ENCODE data around the gene CCNO. TPM values are rescaled to one million over a fixed set of nuclear protein-coding genes. Genes with fewer than 3 reads are reported as not detected.
A peak's percentile ranks its signal among the peaks of the same experiment; 100 is the strongest.

CCNO gene
- 10 to 100 TPM in 1 of 5 donors, 1 to 10 TPM in 4; 2.6 to 11.5 (median 6.0) TPM for polyA plus RNA-seq (ENCODE audit: insufficient read depth in 1 of 5, insufficient read length in 5 of 5, low replicate concordance in 1 of 5)
- long read RNA-seq, donor 1, transcript CCNO-201 (3 exons, 1,433 nt) = major isoform, 10 of 17 reads
- long read RNA-seq, donor 1, partial matches to known transcripts = 7 of 17 reads
- long read RNA-seq, donor 1, other reads (novel, unspliced or antisense) = 0 of 17 reads
- long read RNA-seq, donor 2 = 0 reads
- long read RNA-seq, donor 3, partial matches to known transcripts = 0 of 4 reads
- long read RNA-seq, donor 3, other reads (novel, unspliced or antisense) = 0 of 4 reads
- long read RNA-seq, donor 4, partial matches to known transcripts = 0 of 2 reads
- long read RNA-seq, donor 4, other reads (novel, unspliced or antisense) = 0 of 2 reads
- long read RNA-seq, donor 5, partial matches to known transcripts = 0 of 4 reads
- long read RNA-seq, donor 5, other reads (novel, unspliced or antisense) = 0 of 4 reads
- long read RNA-seq, donor 6, transcript CCNO-201 (3 exons, 1,433 nt) = major isoform, 13 of 19 reads
- long read RNA-seq, donor 6, partial matches to known transcripts = 5 of 19 reads
- long read RNA-seq, donor 6, other reads (novel, unspliced or antisense) = 0 of 19 reads
- long read RNA-seq, donor 7, partial matches to known transcripts = 0 of 4 reads
- long read RNA-seq, donor 7, other reads (novel, unspliced or antisense) = 0 of 4 reads
- long read RNA-seq, donor 8 = 0 reads

GRCh38 chr5:55232985-55233928 is at the start of gene CCNO:
TSS of gene CCNO (minus strand) at chr5:55233608. CDS start at chr5:55233523, 85 bp downstream.
- DNase-seq = peak in 1 of 2 donors; percentile 67

- DNase-seq = no peak
Measured at GRCh38 chr5:55278778-55279177, 45.4 kb upstream of the CCNO start.

GRCh38 chr5:55276771-55277170 is 43.4 kb upstream of the CCNO start:
- no peak for DNase-seq

- no peak for DNase-seq
Measured at GRCh38 chr5:55258339-55258738, 24.9 kb upstream of the CCNO start.

- no peak for DNase-seq
Measured at GRCh38 chr5:55254802-55255201, 21.4 kb upstream of the CCNO start.

- no peak for DNase-seq
Measured at GRCh38 chr5:55250064-55250463, 16.7 kb upstream of the CCNO start.

GRCh38 chr5:55241746-55242145 is 8.3 kb upstream of the CCNO start:
- DNase-seq = peak in 1 of 2 donors; percentile 44

- DNase-seq = no peak
Measured at GRCh38 chr5:55236800-55237199, 3.4 kb upstream of the CCNO start.

- no peak for DNase-seq
Measured at GRCh38 chr5:55234121-55234700, 803 bp upstream of the CCNO start.

GRCh38 chr5:55232271-55232984 is 980 bp downstream of the CCNO start:
- no peak for DNase-seq

- no peak for DNase-seq
Measured at GRCh38 chr5:55231919-55232270, 1.5 kb downstream of the CCNO start.

GRCh38 chr5:55231029-55231918 is 2.1 kb downstream of the CCNO start:
- no peak for DNase-seq

GRCh38 chr5:55230086-55230629 is 3.2 kb downstream of the CCNO start:
- DNase-seq = no peak

- no peak for DNase-seq
Measured at GRCh38 chr5:55227664-55228430, 5.6 kb downstream of the CCNO start.

- peak in 1 of 2 donors; percentile 31 for DNase-seq
Measured at GRCh38 chr5:55226934-55227663, 6.3 kb downstream of the CCNO start, which contains the start of gene MCIDAS. TSS of gene MCIDAS (minus strand) at chr5:55227315. CDS start at chr5:55227138, 177 bp downstream.

GRCh38 chr5:55226027-55226933 is 7.1 kb downstream of the CCNO start:
- peak in 1 of 2 donors; percentile 43 for DNase-seq

- no peak for DNase-seq
Measured at GRCh38 chr5:55225346-55225745, 8.1 kb downstream of the CCNO start.

All from right lung (tissue), 10 donors.